ENCODE results near the gene CMTM8. TPM values are rescaled to one million over a fixed set of nuclear protein-coding genes. Genes with fewer than 3 reads are reported as not detected.

CMTM8 gene
- polyA plus RNA-seq, 2 of the 4 experiments (the other 2 are of a cell fraction): 8.4 to 15.6 TPM

- no peak for FAIRE-seq
Measured at GRCh38 chr3:32193101-32193500, 45.4 kb upstream of the CMTM8 start.

GRCh38 chr3:32194653-32195052, 43.8 kb upstream of the CMTM8 start:
- Histone ChIP-seq H3K4me1 (no peaks in the 10 kb centered on the region), H3K4me2 (no peak overlapping the region), H3K27ac (no peak overlapping the region), H3K9me3 (no peaks in the 10 kb centered on the region), H3K4me3 (no peak overlapping the region)
- ATAC-seq (no peak), FAIRE-seq (no peak), DNase-seq (ENCODE audit: low read depth in 1 of 2, low spot score in 1 of 2) (no peak)
- ChIA-PET POLR2A (no interaction called here), CTCF (no interaction called here)
- WGBS (ENCODE audit: missing lambda C conversion rate): 100% methylated on average over 1 of the region's 1 CpG
- no peak for TF ChIP-seq MYC (IDR thresholded peaks at IDR 0.05; ENCODE audit: borderline replicate concordance, low read length)
- TF ChIP-seq JUN (IDR thresholded peaks at IDR 0.05): no peak
- TF ChIP-seq JUNB (IDR thresholded peaks at IDR 0.05): no peak
- TF ChIP-seq CBX2 (IDR thresholded peaks at IDR 0.05; ENCODE audit: borderline replicate concordance, low read depth): no peak
- TF ChIP-seq EHMT2 (IDR thresholded peaks at IDR 0.05; ENCODE audit: low read depth): no peak

More at GRCh38 chr3:32193101-32193500, 45.4 kb upstream of the CMTM8 start:
- no peak for ATAC-seq
- no peak overlapping the region for H3K4me2 ChIP-seq
- H3K4me3 ChIP-seq: no peak overlapping the region
- no peaks in the 10 kb centered on the region for H3K4me1 ChIP-seq
- POLR2A ChIA-PET: no interaction called here
- DNase-seq (ENCODE audit: low read depth in 1 of 2, low spot score in 1 of 2): no peak
- no peak overlapping the region for H3K27ac ChIP-seq
- CTCF ChIA-PET: interaction anchor here (0.6 kb wide), 1 partner anchor 82 kb away, joined by 3 read pairs; no protein-coding TSS in a partner anchor
- H3K9me3 ChIP-seq: no peaks in the 10 kb centered on the region
- TF ChIP-seq HOXB5 (CRISPR knock-in tag; IDR thresholded peaks at IDR 0.05) (no peak), HMGXB4 (CRISPR knock-in tag; IDR thresholded peaks at IDR 0.05; ENCODE audit: borderline replicate concordance) (no peak), RFX5 (IDR thresholded peaks at IDR 0.05) (no peak), CTCF (IDR thresholded peaks at IDR 0.05) (no peak), JUNB (IDR thresholded peaks at IDR 0.05) (no peak), HES2 (IDR thresholded peaks at IDR 0.05) (no peak), MAFK (IDR thresholded peaks at IDR 0.05; ENCODE audit: partially characterized antibody) (no peak), PHF8 (IDR thresholded peaks at IDR 0.05; ENCODE audit: borderline replicate concordance, low read depth) (no peak), CHD2 (IDR thresholded peaks at IDR 0.05; ENCODE audit: low read length, partially characterized antibody) (no peak), EHMT2 (IDR thresholded peaks at IDR 0.05; ENCODE audit: low read depth) (no peak), GATA3 (IDR thresholded peaks at IDR 0.05; ENCODE audit: borderline replicate concordance) (no peak), TFCP2L1 (CRISPR knock-in tag; IDR thresholded peaks at IDR 0.05) (no peak), ZNF302 (CRISPR knock-in tag; IDR thresholded peaks at IDR 0.05) (no peak)
- TF ChIP-seq, protein P1, sequence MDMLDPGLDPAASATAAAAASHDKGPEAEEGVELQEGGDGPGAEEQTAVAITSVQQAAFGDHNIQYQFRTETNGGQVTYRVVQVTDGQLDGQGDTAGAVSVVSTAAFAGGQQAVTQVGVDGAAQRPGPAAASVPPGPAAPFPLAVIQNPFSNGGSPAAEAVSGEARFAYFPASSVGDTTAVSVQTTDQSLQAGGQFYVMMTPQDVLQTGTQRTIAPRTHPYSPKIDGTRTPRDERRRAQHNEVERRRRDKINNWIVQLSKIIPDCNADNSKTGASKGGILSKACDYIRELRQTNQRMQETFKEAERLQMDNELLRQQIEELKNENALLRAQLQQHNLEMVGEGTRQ (IDR thresholded peaks at IDR 0.05): no peak

DNA sequence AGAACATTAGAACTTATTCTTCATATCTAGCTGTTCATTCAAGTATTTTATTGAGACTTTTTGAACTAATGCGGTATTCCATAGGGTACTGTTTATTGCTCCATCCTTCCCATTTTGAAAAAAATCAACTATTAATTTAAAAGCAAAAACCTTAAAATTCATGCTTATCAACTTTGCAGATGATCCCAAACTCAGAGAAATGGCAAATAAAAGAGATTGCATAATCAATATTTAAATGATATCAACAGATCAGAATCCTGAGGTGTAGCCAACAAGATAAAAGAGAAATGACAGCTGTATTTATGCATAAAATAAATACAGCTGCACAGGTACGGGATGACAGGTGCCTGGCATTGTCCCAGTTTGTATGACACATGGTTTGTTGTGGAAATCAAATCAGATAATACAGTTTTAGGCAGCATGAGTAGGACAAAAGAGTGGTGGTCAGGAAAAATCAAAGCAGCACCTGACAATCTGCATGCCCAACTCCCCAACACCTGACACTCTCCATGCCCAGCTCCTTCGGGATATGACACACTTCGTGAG, 42.4 kb upstream of the CMTM8 start:
- Histone ChIP-seq H3K4me3 (no peak overlapping the region), H3K27ac (no peak overlapping the region), H3K9me3 (no peaks in the 10 kb centered on the region), H3K4me1 (no peaks in the 10 kb centered on the region), H3K4me2 (no peak overlapping the region)
- WGBS (ENCODE audit: missing lambda C conversion rate): 64% methylated on average over 4 of the region's 4 CpGs
- TF ChIP-seq ZSCAN20 (CRISPR knock-in tag; IDR thresholded peaks at IDR 0.05): no peak
- no peak for TF ChIP-seq CHD4 (IDR thresholded peaks at IDR 0.05; ENCODE audit: borderline replicate concordance)
- TF ChIP-seq JUNB (IDR thresholded peaks at IDR 0.05): no peak
- TF ChIP-seq, protein P1 (IDR thresholded peaks at IDR 0.05): no peak
- no peak for TF ChIP-seq REST (IDR thresholded peaks at IDR 0.05)
- no peak for TF ChIP-seq HEYL (CRISPR knock-in tag; IDR thresholded peaks at IDR 0.05)
- TF ChIP-seq BHLHE40 (IDR thresholded peaks at IDR 0.05; ENCODE audit: low read depth, low read length): no peak
- TF ChIP-seq KDM5A (IDR thresholded peaks at IDR 0.05): no peak
- TF ChIP-seq ZFP36 (IDR thresholded peaks at IDR 0.05; ENCODE audit: borderline replicate concordance, partially characterized antibody): no peak
- no peak for TF ChIP-seq HDAC2 (IDR thresholded peaks at IDR 0.05)
- ChIA-PET CTCF (interaction anchor here (0.6 to 1.3 kb wide), 3 partner anchors 17 to 584 kb away, joined by 3 to 4 read pairs (median 3); no protein-coding TSS in a partner anchor), POLR2A (no interaction called here)
- no peak for ATAC-seq
- FAIRE-seq: no peak
- no peak for DNase-seq (ENCODE audit: low read depth in 1 of 2, low spot score in 1 of 2)

Data from A549 (cell line).